GM21447 (cell line): ENCODE results near the gene PHF20.
"Not testable (repeated sequence)": the region's sequence is repeated elsewhere in the genome, so short reads cannot be mapped to it uniquely, and the experiment has no call there.

Source experiments
- ATAC-seq: cut with Tn5 transposase; IDR thresholded peaks from one replicate; pipeline ENCODE4 v1.9.1; 2021; ENCODE audit not compliant: unreplicated experiment

The PHF20 gene

DNA sequence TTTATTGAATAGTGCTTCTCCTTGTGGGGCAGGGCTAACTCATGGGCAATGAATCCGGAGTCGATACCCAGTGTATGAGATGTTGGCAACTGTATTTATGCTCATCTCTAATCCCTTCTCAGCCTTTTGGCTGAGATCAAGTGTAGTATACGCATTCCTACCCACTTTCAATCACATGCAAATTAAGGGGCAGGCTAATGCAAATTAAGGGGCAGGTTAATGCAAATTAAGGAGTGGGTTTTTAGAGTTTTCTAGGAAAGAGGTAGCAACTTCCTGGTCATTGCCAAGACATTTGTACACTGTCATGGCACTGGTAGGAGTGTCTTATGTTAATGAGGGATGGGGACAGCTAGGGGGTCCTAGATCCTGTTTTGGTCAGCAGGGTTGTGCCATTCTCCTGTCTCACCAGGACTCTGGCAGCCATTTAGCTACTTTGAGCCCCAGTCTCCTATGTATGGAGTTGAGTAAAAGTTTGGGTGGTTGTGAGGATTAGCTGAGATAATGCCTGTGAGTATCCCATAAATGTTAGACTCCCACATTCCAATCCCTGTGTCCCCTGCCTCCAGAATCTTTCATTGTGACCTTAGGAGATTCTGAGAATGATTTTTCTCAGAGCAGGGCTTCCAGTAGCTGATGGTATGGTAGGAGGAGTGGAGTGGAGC, 196.3 kb downstream of the PHF20 start, which contains the start of gene CNBD2:
TSS of gene CNBD2 (plus strand) at position 612 of the 662 bp plus-strand sequence. CDS start 173 bp downstream, outside the sequence.
- no peak for ATAC-seq

GRCh38 chr20:35968930-35969329, 197.1 kb downstream of the PHF20 start:
- no peak for ATAC-seq

- no peak for ATAC-seq
Observed at GRCh38 chr20:35971981-35972380, 200.2 kb downstream of the PHF20 start.

- no peak for ATAC-seq
Observed at GRCh38 chr20:35972462-35972861, 200.6 kb downstream of the PHF20 start.

- ATAC-seq: no peak
Observed at GRCh38 chr20:35974256-35974655, 202.4 kb downstream of the PHF20 start.

DNA sequence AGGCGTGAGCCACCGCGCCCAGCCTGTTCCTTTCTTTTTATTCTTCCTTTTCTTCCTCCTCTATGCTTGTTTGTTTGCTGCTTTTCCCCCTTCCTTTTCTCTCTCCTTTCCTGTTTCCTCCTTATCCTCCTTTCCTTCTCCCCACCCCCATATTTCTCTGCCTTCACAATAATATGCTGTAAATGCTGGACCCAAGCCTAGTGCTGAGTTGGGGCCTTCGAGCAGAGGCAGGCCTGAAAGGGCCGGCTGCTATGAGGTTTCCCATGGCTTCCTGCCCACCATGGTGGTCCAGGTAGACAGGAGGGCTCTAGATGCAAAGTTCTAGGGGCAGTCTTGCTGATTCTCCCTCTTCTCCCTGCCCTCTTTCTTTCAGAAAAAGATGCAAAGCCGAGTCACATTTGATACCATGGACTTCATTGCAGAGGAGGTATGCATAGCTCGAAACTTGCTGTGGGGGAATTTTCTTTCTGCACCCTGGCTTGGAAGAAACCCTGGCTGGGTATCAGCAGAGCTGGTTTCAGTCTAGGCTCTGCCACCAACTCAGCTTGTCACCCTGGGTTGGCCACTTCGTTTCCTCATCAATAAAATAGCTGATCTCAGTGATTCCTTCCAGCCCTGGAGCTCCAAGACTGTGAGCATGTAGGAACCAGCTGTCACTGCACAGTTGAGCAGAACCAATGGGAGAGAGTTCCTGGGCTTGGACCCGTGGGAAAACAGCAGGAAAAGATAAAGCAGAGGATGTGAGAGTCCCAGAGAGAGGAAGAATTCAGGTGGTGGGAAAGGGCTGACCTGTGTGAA, 204.0 kb downstream of the PHF20 start:
- ATAC-seq: no peak

GRCh38 chr20:35978041-35978513, 206.3 kb downstream of the PHF20 start:
- ATAC-seq: no peak

DNA sequence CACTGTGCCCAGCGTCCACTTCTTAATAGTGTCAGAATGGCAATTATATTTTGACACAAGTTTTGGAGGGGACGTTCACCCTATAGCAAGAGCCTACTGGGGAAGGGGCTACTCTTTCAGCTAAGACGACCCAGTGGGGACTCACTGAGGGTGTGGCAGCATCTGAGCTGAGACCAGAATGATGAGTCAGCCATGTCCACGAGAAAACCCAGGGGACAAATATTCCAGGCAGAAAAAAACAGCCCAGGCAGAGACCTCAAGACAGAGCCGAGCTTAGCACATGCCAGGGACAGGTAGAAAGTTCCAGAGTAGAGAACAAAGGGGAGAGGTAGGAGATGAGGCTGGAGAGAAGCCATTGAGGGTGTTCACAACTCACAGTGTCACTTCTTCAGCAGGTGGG, 207.7 kb downstream of the PHF20 start:
- no peak for ATAC-seq

DNA sequence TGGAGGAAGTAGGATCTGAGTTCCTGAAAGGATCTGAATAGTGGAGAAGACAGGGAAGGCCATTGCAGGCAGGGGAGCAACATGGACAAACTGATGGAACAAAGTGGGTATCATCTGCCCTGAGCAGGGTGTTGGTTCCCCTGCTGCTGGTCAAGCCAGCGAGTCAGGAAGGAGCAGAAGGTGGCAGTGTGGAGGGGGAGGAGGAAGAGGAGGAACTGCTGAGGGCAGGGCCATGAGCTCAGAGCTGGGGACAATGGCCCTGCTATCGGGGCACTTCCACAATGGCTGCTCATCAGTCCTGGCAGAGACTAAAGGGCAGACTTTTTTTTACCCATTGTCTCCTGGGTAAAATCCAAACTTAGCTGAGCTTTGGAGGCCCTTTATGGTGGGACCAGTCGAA, 210.2 kb downstream of the PHF20 start:
- no peak for ATAC-seq

GRCh38 chr20:35984382-35984781, 212.6 kb downstream of the PHF20 start:
- ATAC-seq: no peak

DNA sequence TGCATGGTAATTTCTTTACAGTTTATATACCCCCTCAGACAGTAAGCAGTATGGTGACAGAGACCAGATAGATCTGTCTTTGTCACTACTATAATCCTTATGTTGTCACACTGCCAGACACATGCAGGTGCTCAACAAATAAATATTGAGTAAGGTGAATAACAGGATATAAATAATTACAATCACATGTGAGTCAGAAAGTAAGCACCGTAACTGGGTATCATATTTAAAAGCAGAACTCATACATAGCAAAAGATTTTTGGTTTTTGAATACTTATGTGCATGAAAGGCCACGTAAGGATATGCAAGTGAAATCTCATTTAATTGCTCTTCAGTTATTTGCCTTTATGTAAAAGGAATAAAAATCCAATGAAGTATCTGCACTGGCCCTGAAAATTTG, 214.0 kb downstream of the PHF20 start:
- ATAC-seq: no peak

- ATAC-seq: no peak
Observed at GRCh38 chr20:35988910-35989463, 217.2 kb downstream of the PHF20 start.

- no peak for ATAC-seq
Observed at GRCh38 chr20:35991142-35991771, 219.4 kb downstream of the PHF20 start.

GRCh38 chr20:35992713-35993335, 221.0 kb downstream of the PHF20 start:
- no peak for ATAC-seq

DNA sequence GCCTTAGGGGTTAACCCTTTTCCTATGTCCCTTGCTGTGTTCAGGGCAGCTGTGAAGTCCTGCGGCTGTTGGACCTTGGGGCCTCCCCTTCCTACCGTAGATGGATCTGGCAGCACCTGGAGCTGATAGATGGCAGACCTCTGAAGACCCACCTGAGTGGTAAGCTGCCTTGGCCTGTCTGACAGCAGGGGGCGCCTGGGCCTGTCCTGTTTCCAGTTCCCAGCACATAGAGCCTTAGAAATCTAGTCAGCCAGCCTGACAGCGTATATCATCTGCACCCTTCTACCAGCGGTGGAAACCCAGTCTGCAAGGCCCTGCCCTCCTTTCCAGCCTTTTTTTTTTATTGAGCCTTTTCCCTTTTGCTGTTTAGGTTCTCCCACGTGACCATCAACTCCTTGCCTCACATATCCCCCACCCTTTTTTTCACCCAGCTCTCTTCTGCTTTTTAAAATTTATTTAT, 223.2 kb downstream of the PHF20 start:
- no peak for ATAC-seq

GRCh38 chr20:35996492-35996891, 224.7 kb downstream of the PHF20 start:
- not testable (repeated sequence) for ATAC-seq
